Fibroblast of mammary gland (primary cell): Measurements from ENCODE around the gene AKT2.

ENCODE experiments used
- DNase-seq: peaks from one replicate; pipeline ENCODE4 v3.0.0-alpha.2; 2010; ENCODE audit warnings: low read depth
- H3K4me3 ChIP-seq: 2 replicates; pipeline ENCODE4 v1.5.1; 2011; ENCODE audit warnings: low read depth, mild to moderate bottlenecking, low read length, moderate library complexity; ENCODE audit not compliant: control insufficient read depth
- CTCF ChIP-seq: conservative IDR thresholded peaks from 2 replicates; pipeline ENCODE4 v1.5.1; 2011; ENCODE audit warnings: low read depth, low read length, inconsistent platforms; ENCODE audit not compliant: control insufficient read depth, insufficient read depth

AKT2 gene

GRCh38 chr19:40228346-40228745 is 56.8 kb downstream of the AKT2 start:
- no peak for TF ChIP-seq CTCF
- no peak overlapping the region for H3K4me3 ChIP-seq
- no peak for DNase-seq

- DNase-seq, result peak; percentile 24
- peak overlapping the region; percentile 13 for H3K4me3 ChIP-seq
- TF ChIP-seq CTCF, result no peak
Measured at GRCh38 chr19:40225440-40226305, 59.5 kb downstream of the AKT2 start.

- no peak overlapping the region for H3K4me3 ChIP-seq
- no peak for DNase-seq
- TF ChIP-seq CTCF, result no peak
Measured at GRCh38 chr19:40224342-40225150, 60.6 kb downstream of the AKT2 start.

GRCh38 chr19:40223135-40223822 is 61.9 kb downstream of the AKT2 start:
- DNase-seq, result no peak
- TF ChIP-seq CTCF, result no peak
- no peak overlapping the region for H3K4me3 ChIP-seq

GRCh38 chr19:40221858-40222619 is 63.1 kb downstream of the AKT2 start:
- TF ChIP-seq CTCF, result peak; percentile 92
- DNase-seq, result peak; percentile 94

GRCh38 chr19:40220674-40221073 is 64.5 kb downstream of the AKT2 start:
- TF ChIP-seq CTCF, result no peak
- no peak overlapping the region for H3K4me3 ChIP-seq
- DNase-seq, result no peak

More at GRCh38 chr19:40221858-40222619, 63.1 kb downstream of the AKT2 start:
- no peak overlapping the region for H3K4me3 ChIP-seq
